Naive thymus-derived CD4-positive, alpha-beta T cell (primary cell): ENCODE results near the gene GAS7. TPM values are rescaled to one million over a fixed set of nuclear protein-coding genes. Genes with fewer than 3 reads are reported as not detected.

Source experiments
- ATAC-seq: fragments of 150-1000 bp; cut with Tn5 transposase; 2 replicates; pipeline ENCODE4 v1.10.0; 2021; ENCODE audit warnings: mild to moderate bottlenecking, moderate library complexity
- CTCF ChIA-PET: fragments of 350-600 bp; sonication (Branson Sonifier 250); formaldehyde crosslinking; loops from one replicate; lab custom pipeline; 2021; ENCODE audit warnings: antibody characterized with exemption; lab: Charles Lee
- POLR2A ChIA-PET: fragments of 350-600 bp; sonication (Branson Sonifier 250); formaldehyde crosslinking; loops from one replicate; lab custom pipeline; 2021; ENCODE audit warnings: antibody characterized with exemption, inconsistent platforms; lab: Charles Lee
- DNase-seq, 9 donors: peaks; one replicate each; pipeline versions ENCODE4 v3.0.0 to v3.0.0-alpha.2; 2020 to 2022; ENCODE audit warnings: mixed read lengths in 1 of 9
- H3K27ac ChIP-seq: one replicate; pipeline ENCODE4 v1.7.0; 2013; ENCODE audit warnings: mild to moderate bottlenecking, low read depth, low read length, moderate library complexity
- H3K27me3 ChIP-seq, 2 donors: one replicate each; pipeline ENCODE4 v1.7.0; 2013; ENCODE audit warnings: low read length in 2 of 2, mild to moderate bottlenecking in 2 of 2, moderate library complexity in 2 of 2; ENCODE audit not compliant: control insufficient read depth in 2 of 2, insufficient read depth in 2 of 2
- H3K36me3 ChIP-seq, 3 experiments: 1 replicate in 2 of 3; 2 replicates in 1 of 3; pipeline ENCODE4 v1.7.0; 2013; ENCODE audit warnings: low read length in 3 of 3, mild to moderate bottlenecking in 3 of 3, moderate library complexity in 1 of 3; ENCODE audit not compliant: insufficient read depth in 3 of 3, control insufficient read depth in 2 of 3
- H3K4me1 ChIP-seq, 2 donors: one replicate each; pipeline ENCODE4 v1.7.0; 2013; ENCODE audit warnings: low read length in 2 of 2, mild to moderate bottlenecking in 2 of 2, moderate library complexity in 1 of 2; ENCODE audit not compliant: control insufficient read depth in 2 of 2, insufficient read depth in 2 of 2
- H3K4me3 ChIP-seq: 2 replicates; pipeline ENCODE4 v1.7.0; 2013; ENCODE audit warnings: mild to moderate bottlenecking, low read length
- H3K9me3 ChIP-seq, 3 experiments: 1 replicate in 2 of 3; 2 replicates in 1 of 3; pipeline ENCODE4 v1.7.0; 2013; ENCODE audit warnings: low read length in 3 of 3; ENCODE audit not compliant: control insufficient read depth in 2 of 3
- H3K27ac Mint-ChIP-seq, 9 donors: one replicate each; pipeline ENCODE4 v1.8.0; 2020 to 2022; ENCODE audit warnings: mixed read lengths in 9 of 9, mild to moderate bottlenecking in 8 of 9, moderate library complexity in 5 of 9, inconsistent platforms in 2 of 9
- H3K27me3 Mint-ChIP-seq, 5 donors: one replicate each; pipeline ENCODE4 v1.8.0; 2021 to 2022; ENCODE audit warnings: mixed read lengths in 5 of 5, mild to moderate bottlenecking in 1 of 5
- H3K36me3 Mint-ChIP-seq, 5 donors: one replicate each; pipeline ENCODE4 v1.8.0; 2020 to 2022; ENCODE audit warnings: mixed read lengths in 5 of 5, mild to moderate bottlenecking in 3 of 5, inconsistent platforms in 1 of 5
- H3K4me1 Mint-ChIP-seq, 7 donors: one replicate each; pipeline ENCODE4 v1.8.0; 2020 to 2022; ENCODE audit warnings: mixed read lengths in 7 of 7, mild to moderate bottlenecking in 3 of 7, inconsistent platforms in 1 of 7
- H3K4me3 Mint-ChIP-seq, 10 donors: one replicate each; pipeline ENCODE4 v1.8.0; 2020 to 2022; ENCODE audit warnings: mild to moderate bottlenecking in 10 of 10, mixed read lengths in 10 of 10, moderate library complexity in 6 of 10, inconsistent platforms in 2 of 10
- H3K9me3 Mint-ChIP-seq, 11 donors: one replicate each; pipeline ENCODE4 v1.8.0; 2020 to 2022; ENCODE audit warnings: mixed read lengths in 11 of 11, mild to moderate bottlenecking in 4 of 11, inconsistent platforms in 1 of 11, moderate library complexity in 1 of 11
- intact Hi-C, 2 donors: fragments of 100-400 bp; cut with micrococcal nuclease; formaldehyde crosslinking; loops; one replicate each; pipeline ENCODE4 v1.15.1; 2023
- polyA plus RNA-seq, 2 donors: library from polyadenylated mRNA; unstranded; fragments of 300-500 nt; fragmentation: Illumina TruSeq; gene quantifications; one replicate each; pipeline ENCODE4 v1.2.3, GENCODE V29; 2021
- total RNA-seq, 6 experiments: library from RNA in 5 of 6; stranded (reverse) in 5 of 6; gene quantifications; 1 replicate in 5 of 6; 2 replicates in 1 of 6; pipeline ENCODE4 v1.2.3 and lab custom pipeline; 2021 to 2026

GAS7 gene
- total and polyA plus RNA-seq, 7 experiments from 2014 or later, result 0.09 to 54.3 (median 3.3) TPM

DNA sequence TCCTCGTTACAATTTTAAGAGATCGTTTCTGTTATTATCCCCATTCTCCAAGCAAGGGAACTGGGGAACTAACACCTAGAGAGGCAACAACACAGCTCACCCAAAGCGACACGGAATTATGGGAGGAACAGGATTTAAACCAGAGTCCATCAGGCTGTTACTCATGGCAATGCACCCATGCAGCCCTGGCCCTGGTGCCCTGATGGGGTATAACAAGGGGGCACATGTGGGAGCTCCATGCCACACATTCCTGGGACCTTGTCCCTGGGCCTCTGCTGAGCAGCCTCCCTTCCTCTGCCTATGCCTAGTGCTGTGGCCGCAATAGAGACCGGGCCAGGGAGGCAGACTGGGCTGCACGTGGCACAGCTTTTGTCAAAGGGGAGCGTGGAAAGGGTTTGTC lies 280.1 kb downstream of the GAS7 start:
- H3K4me1 Mint-ChIP-seq, result no peaks in the 10 kb centered on the region
- intact Hi-C loops, result no loop called here
- H3K9me3 ChIP-seq, result no peaks in the 10 kb centered on the region
- ATAC-seq (no peak), DNase-seq (no peak)
- no peak overlapping the region for H3K27ac ChIP-seq
- H3K27me3 Mint-ChIP-seq, result no peaks in the 10 kb centered on the region
- ChIA-PET CTCF (no interaction called here), POLR2A (no interaction called here)
- no peaks in the 10 kb centered on the region for H3K36me3 ChIP-seq
- no peak overlapping the region for H3K4me3 Mint-ChIP-seq
- H3K36me3 Mint-ChIP-seq, result no peaks in the 10 kb centered on the region
- H3K27me3 ChIP-seq, result no peaks in the 10 kb centered on the region
- H3K4me3 ChIP-seq, result no peak overlapping the region
- H3K27ac Mint-ChIP-seq, result no peak overlapping the region
- H3K4me1 ChIP-seq, result no peaks in the 10 kb centered on the region
- no peaks in the 10 kb centered on the region for H3K9me3 Mint-ChIP-seq

DNA sequence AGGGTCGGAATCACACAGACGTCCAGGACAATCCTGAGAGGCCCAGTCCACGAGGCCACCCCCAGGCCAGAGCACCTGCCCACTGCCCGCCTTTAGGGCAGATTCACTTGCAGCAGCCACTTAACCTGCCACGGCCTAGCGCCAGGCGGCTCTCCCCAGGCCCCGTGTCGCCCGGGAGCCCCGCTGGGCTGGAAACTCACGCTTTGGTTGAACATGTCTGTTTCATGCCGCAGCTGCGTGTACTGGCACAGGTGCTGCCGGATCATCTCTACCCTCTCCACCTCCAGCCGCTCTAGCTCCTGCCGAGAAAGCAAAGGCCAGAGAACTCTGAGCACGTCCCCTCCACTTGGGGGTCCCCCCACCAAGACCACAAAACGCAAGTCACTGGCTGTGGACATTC lies 280.6 kb downstream of the GAS7 start:
- intact Hi-C loops, result no loop called here
- no peak for ATAC-seq
- Mint-ChIP-seq H3K36me3 (no peaks in the 10 kb centered on the region), H3K4me3 (no peak overlapping the region), H3K27me3 (no peaks in the 10 kb centered on the region), H3K4me1 (no peaks in the 10 kb centered on the region), H3K27ac (no peak overlapping the region), H3K9me3 (no peaks in the 10 kb centered on the region)
- no peak overlapping the region for H3K27ac ChIP-seq
- H3K27me3 ChIP-seq, result no peaks in the 10 kb centered on the region
- no peaks in the 10 kb centered on the region for H3K36me3 ChIP-seq
- CTCF ChIA-PET, result no interaction called here
- DNase-seq, result no peak
- POLR2A ChIA-PET, result no interaction called here
- H3K4me3 ChIP-seq, result no peak overlapping the region
- H3K4me1 ChIP-seq, result no peaks in the 10 kb centered on the region
- no peaks in the 10 kb centered on the region for H3K9me3 ChIP-seq

DNA sequence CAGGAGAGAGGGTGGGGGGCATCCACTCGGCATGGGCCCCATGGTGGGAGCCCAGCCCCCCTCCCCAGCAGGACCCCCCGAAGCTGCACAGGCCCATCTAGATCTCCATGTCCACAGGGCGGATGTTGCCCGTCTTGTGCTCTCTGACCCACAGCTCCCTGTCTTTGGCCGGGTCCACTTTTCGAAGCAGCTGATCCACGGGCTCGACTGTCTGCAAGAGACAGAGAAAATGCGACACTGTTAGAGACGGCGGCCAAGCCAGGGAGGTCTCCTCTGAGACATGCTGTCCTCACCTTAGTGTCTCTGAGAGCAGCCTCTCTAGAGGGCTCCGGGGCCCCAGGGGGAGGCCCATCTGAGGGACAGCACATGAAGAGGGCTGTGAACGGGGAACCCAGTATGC lies 281.3 kb downstream of the GAS7 start:
- ATAC-seq, result no peak
- H3K36me3 ChIP-seq, result no peaks in the 10 kb centered on the region

DNA sequence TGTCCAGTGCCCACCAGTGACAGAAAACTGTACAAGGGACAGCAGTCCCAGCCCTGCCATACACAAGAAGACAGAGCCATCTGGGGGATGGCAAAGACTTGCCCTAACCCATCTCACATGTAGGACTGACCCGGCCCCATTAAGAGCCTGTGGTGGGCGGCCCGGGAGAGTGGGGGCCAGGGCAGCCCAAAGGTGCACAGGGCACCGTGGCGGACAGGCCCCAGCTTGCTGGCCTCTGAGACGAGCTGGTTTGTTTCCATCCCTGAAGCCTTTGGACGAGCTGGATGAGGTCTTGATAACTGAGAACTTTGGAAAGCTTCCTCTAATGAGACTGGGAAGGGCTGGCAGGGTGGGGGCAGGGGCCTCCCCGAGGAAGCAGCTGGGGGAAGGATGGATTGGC lies 282.3 kb downstream of the GAS7 start:
- H3K9me3 Mint-ChIP-seq, result no peaks in the 10 kb centered on the region
- Histone ChIP-seq H3K36me3 (no peaks in the 10 kb centered on the region), H3K27ac (no peak overlapping the region), H3K27me3 (no peaks in the 10 kb centered on the region), H3K9me3 (no peaks in the 10 kb centered on the region), H3K4me1 (no peaks in the 10 kb centered on the region), H3K4me3 (no peak overlapping the region)
- no peaks in the 10 kb centered on the region for H3K27me3 Mint-ChIP-seq
- no peaks in the 10 kb centered on the region for H3K4me1 Mint-ChIP-seq
- H3K27ac Mint-ChIP-seq, result no peak overlapping the region
- no peaks in the 10 kb centered on the region for H3K36me3 Mint-ChIP-seq
- no peak overlapping the region for H3K4me3 Mint-ChIP-seq
- POLR2A ChIA-PET, result no interaction called here
- no peak for ATAC-seq
- CTCF ChIA-PET, result no interaction called here
- DNase-seq, result no peak
- intact Hi-C loops, result no loop called here

More for the DNA sequence above, 281.3 kb downstream of the GAS7 start:
- Mint-ChIP-seq H3K4me3 (no peak overlapping the region), H3K27me3 (no peaks in the 10 kb centered on the region), H3K9me3 (no peaks in the 10 kb centered on the region), H3K4me1 (no peaks in the 10 kb centered on the region), H3K36me3 (no peaks in the 10 kb centered on the region), H3K27ac (no peak overlapping the region)
- H3K4me1 ChIP-seq, result no peaks in the 10 kb centered on the region
- H3K4me3 ChIP-seq, result no peak overlapping the region
- no peaks in the 10 kb centered on the region for H3K27me3 ChIP-seq
- CTCF ChIA-PET, result no interaction called here
- no peak overlapping the region for H3K27ac ChIP-seq
- no peak for DNase-seq
- H3K9me3 ChIP-seq, result no peaks in the 10 kb centered on the region
- POLR2A ChIA-PET, result no interaction called here
- intact Hi-C loops, result no loop called here

DNA sequence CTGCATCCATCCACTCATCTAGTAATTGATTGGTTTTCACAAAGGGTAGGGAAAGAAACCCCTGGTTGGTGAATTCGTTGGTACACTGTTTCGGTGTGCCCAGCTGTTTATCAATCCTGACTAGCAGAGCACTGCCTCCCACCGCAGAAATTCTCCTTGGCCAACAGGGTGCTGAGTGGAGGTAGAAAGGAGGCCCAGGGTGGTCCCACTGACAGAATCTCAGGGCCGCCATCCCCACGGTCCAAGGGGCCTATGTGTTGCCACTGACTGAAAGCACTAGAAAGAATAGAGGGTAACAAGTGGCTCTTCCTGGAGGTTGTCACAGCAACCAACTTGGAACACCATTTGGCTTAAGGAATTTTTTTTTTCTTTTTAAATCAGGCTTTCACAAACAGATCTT lies 284.9 kb downstream of the GAS7 start:
- Mint-ChIP-seq H3K9me3 (peaks cover 0 to 4% (median 0%) of the 10 kb centered on the region in 11 donors), H3K27ac (no peak overlapping the region), H3K4me3 (no peak overlapping the region), H3K36me3 (no peaks in the 10 kb centered on the region), H3K27me3 (peaks cover 0 to 10% (median 0%) of the 10 kb centered on the region in 5 donors), H3K4me1 (no peaks in the 10 kb centered on the region)
- intact Hi-C loops, result no loop called here
- Histone ChIP-seq H3K4me1 (no peaks in the 10 kb centered on the region), H3K36me3 (no peaks in the 10 kb centered on the region), H3K27ac (no peak overlapping the region), H3K27me3 (no peaks in the 10 kb centered on the region), H3K4me3 (no peak overlapping the region), H3K9me3 (no peaks in the 10 kb centered on the region)
- ATAC-seq (no peak), DNase-seq (no peak)
- POLR2A ChIA-PET, result no interaction called here
- CTCF ChIA-PET, result no interaction called here

DNA sequence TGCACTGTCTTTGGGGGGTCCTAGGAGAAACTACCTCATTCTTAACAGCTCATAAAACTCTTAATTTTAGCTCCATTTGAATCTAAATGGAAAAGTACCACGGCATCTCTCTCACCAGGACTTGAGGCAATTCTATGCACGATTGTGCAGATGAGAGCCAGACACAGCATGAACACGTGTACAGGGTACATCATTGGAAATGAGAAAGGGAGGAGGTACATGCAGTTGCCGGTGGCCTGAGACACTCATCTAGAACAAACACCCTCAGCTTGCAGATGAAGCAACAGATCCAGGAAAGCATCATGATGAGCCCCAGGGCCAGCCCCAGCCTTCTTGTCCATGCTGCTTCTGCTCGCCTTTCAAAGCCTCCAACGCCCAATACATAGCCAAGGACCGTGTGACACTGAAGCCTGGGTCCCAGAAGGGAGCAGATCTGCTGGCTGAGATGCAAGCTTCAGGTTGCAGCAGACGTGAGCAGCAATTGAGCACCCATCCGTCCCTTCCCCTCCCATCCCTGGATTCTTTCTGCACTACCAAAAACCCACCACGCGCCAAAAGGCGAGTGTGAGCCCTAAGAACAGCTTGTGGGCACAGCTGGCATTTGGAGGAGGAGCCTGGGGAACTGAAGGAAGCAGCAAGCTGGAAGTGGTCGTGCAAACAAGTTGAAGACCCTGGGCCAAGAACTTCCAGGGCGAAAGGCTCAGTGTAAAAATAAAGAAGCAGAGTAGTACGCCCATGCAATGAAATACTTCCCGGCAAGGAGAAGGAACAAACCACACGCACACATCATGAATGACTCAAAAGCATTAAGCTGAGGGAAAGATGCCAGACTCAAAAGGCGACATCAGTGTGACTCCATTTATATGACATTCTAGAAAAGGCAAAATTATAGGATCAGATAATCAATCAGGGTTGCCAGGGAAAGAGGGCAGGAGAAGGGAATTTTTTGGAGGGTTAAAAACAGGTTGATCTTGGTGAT lies 286.0 kb downstream of the GAS7 start:
- ChIA-PET CTCF (no interaction called here), POLR2A (no interaction called here)

DNA sequence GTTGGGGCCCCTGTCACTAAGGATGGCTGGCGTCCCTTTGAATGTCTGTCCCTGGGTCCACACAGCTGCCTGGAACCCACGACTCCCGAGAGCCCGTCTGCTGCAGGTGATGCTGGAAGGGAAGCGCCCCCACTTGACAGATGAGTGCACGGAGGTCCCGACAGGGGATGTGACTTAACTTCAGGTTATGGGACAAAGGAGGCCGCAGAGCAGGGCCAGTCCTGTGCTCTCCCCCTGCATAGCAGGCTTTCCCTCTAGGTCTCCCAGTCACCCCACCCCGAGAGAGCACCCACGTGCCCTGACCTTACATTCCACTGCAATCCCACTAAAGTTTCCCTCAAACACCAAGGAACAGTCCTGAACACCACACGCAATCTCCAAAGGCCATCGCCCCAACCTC lies 287.3 kb downstream of the GAS7 start:
- no peak overlapping the region for H3K27ac ChIP-seq
- H3K9me3 Mint-ChIP-seq, result peaks cover 0 to 4% (median 0%) of the 10 kb centered on the region in 11 donors
- H3K36me3 Mint-ChIP-seq, result no peaks in the 10 kb centered on the region
- DNase-seq (no peak), ATAC-seq (no peak)
- no peaks in the 10 kb centered on the region for H3K4me1 ChIP-seq
- no peak overlapping the region for H3K27ac Mint-ChIP-seq
- ChIA-PET CTCF (no interaction called here), POLR2A (no interaction called here)
- no peak overlapping the region for H3K4me3 Mint-ChIP-seq
- peaks cover 0 to 10% (median 0%) of the 10 kb centered on the region in 5 donors for H3K27me3 Mint-ChIP-seq
- H3K4me1 Mint-ChIP-seq, result no peaks in the 10 kb centered on the region
- intact Hi-C loops, result no loop called here
- H3K9me3 ChIP-seq, result no peaks in the 10 kb centered on the region
- H3K4me3 ChIP-seq, result no peak overlapping the region
- no peaks in the 10 kb centered on the region for H3K36me3 ChIP-seq
- no peaks in the 10 kb centered on the region for H3K27me3 ChIP-seq

More for the DNA sequence above, 286.0 kb downstream of the GAS7 start:
- Histone ChIP-seq H3K27me3 (no peaks in the 10 kb centered on the region), H3K4me3 (no peak overlapping the region), H3K36me3 (no peaks in the 10 kb centered on the region), H3K27ac (no peak overlapping the region), H3K4me1 (no peaks in the 10 kb centered on the region), H3K9me3 (no peaks in the 10 kb centered on the region)
- H3K4me3 Mint-ChIP-seq, result no peak overlapping the region
- intact Hi-C loops, result no loop called here
- ATAC-seq (no peak), DNase-seq (no peak)
- no peak overlapping the region for H3K27ac Mint-ChIP-seq
- H3K4me1 Mint-ChIP-seq, result no peaks in the 10 kb centered on the region
- peaks cover 0 to 4% (median 0%) of the 10 kb centered on the region in 11 donors for H3K9me3 Mint-ChIP-seq
- no peaks in the 10 kb centered on the region for H3K36me3 Mint-ChIP-seq
- H3K27me3 Mint-ChIP-seq, result peaks cover 0 to 10% (median 0%) of the 10 kb centered on the region in 5 donors
